Measurements from ENCODE around the gene GDPD3.
A peak's percentile ranks its signal among the peaks of the same experiment; 100 is the strongest.

The GDPD3 gene

DNA sequence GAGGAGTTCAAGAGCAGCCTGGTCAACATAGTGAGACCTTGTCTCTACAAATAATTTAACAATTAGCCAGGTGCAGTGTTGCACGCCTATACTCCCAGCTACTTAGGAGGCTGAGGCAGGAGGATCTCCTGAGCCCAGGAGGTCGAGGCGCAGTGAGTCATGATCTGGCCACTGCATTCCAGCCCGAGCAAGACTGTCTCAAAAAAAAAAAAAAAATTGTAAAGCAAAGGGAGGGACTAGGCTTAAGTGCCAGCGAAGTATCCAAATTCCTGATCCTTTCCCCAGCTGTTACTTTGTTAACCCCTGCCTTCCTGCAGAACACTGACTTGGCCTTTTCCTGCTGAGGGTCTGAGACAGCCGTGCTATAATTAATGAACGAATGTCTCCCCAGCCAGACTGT lies 2.7 kb downstream of the GDPD3 start:
- no peak overlapping the region for H3K23ac ChIP-seq (ENCODE audit: low read length)
- no peak overlapping the region for H2BK120ac ChIP-seq (ENCODE audit: low read depth, low read length)
- H4K5ac ChIP-seq (ENCODE audit: low read length) = no peak overlapping the region
- H3K4me3 ChIP-seq (ENCODE audit: low read length) = no peak overlapping the region
- no peak overlapping the region for H4K8ac ChIP-seq (ENCODE audit: low read depth, low read length)
- H2BK15ac ChIP-seq (replicated peaks; ENCODE audit: low read depth) = no peak overlapping the region
- no peak overlapping the region for H3K4ac ChIP-seq (ENCODE audit: low read depth, low read length)
- no peak for DNase-seq
- no peaks in the 10 kb centered on the region for H3K36me3 ChIP-seq (ENCODE audit: control insufficient read depth, insufficient read depth, low read length)
- no peak overlapping the region for H2BK5ac ChIP-seq (ENCODE audit: low read length)
- no peaks in the 10 kb centered on the region for H3K4me1 ChIP-seq (ENCODE audit: control insufficient read depth, low read depth, low read length)
- no peak overlapping the region for H3K9ac ChIP-seq (ENCODE audit: low read length)
- no peaks in the 10 kb centered on the region for H3K79me2 ChIP-seq (ENCODE audit: control insufficient read depth, insufficient read depth, low read length)
- H3K18ac ChIP-seq (ENCODE audit: low read length) = no peak overlapping the region
- no peak overlapping the region for H3K4me2 ChIP-seq (ENCODE audit: low read length)
- no CpG with 5 or more reads among the region's 7 CpGs for WGBS (ENCODE audit: extremely low coverage, insufficient coverage, low lambda C conversion rate)
- H3K79me1 ChIP-seq (ENCODE audit: low read length) = no peaks in the 10 kb centered on the region
- H3K56ac ChIP-seq (ENCODE audit: low read length) = no peak overlapping the region
- no peaks in the 10 kb centered on the region for H3K27me3 ChIP-seq (ENCODE audit: insufficient read depth, low read length, poor library complexity)
- no peak overlapping the region for H2AK5ac ChIP-seq (ENCODE audit: low read length)
- H3K27ac ChIP-seq (ENCODE audit: low read depth, low read length) = no peak overlapping the region

DNA sequence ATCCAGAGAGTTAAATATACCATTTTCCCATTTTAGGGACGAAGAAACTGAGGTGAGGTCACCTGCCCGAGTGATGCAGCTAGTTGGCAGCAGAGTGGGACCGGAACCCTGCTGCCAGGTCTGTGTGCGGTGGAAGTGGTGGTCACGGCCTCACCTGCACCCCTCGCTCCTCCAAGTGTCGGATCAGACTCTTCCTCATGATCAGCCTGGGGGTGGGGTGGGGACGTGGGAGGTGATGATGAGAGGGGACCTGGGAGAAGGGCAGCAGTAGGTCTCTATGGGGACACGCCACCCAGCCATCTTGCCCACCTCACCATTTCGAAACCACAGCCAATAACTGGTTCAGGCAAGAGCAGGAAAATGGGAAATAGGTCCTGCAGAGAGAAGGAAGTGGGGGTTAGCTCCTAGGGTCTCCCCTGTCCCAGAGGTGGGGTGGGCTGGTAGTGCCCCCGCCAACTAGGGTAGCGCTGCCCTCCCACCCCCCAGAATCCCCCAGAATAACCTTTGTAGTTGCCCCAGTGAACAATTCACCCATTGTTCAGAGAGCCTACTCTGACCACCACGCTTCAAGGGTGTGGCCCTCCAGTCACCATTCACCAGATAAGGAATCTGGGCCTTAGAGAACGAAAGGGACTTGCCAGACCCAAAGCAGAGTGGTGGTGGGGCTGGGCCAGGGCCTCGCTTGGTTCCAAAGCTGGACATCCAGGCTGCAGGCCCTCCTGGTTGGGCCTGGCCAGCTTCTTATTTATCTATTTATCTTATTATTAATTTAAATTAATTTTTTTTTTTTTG lies 5.1 kb downstream of the GDPD3 start:
- H3K9ac ChIP-seq (ENCODE audit: low read length) = no peak overlapping the region
- H3K4me3 ChIP-seq (ENCODE audit: low read length) = no peak overlapping the region

DNA sequence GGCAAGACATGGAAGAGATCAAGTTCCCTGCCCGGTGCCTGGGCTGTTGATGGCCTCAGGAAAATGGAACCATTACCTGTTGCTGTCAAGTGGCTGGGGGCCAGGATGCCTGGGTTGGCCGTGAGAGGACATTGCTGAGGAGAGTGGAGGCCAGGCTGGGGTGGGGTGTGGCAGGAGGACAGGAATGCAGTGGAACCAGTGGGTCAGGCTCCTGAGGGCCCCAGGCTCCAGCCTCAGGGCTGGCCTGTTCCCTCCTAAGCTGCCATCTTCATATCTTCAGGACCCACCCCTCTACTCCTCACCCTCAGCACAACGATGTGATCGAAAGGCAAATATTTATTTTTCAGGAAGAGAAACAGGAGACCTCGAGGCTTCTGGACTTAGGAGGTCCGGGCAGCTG lies 8.8 kb downstream of the GDPD3 start:
- Histone ChIP-seq H3K23ac (ENCODE audit: low read length) (no peak overlapping the region), H2AK5ac (ENCODE audit: low read length) (no peak overlapping the region), H4K8ac (ENCODE audit: low read depth, low read length) (no peak overlapping the region), H3K27me3 (ENCODE audit: insufficient read depth, low read length, poor library complexity) (no peaks in the 10 kb centered on the region), H2BK5ac (ENCODE audit: low read length) (no peak overlapping the region), H2BK120ac (ENCODE audit: low read depth, low read length) (no peak overlapping the region), H3K4me3 (ENCODE audit: low read length) (no peak overlapping the region), H3K27ac (ENCODE audit: low read depth, low read length) (no peak overlapping the region), H3K9ac (ENCODE audit: low read length) (no peak overlapping the region), H3K18ac (ENCODE audit: low read length) (no peak overlapping the region), H3K36me3 (ENCODE audit: control insufficient read depth, insufficient read depth, low read length) (no peaks in the 10 kb centered on the region), H3K4me1 (ENCODE audit: control insufficient read depth, low read depth, low read length) (no peaks in the 10 kb centered on the region), H3K4me2 (ENCODE audit: low read length) (no peak overlapping the region), H3K79me1 (ENCODE audit: low read length) (no peaks in the 10 kb centered on the region), H3K4ac (ENCODE audit: low read depth, low read length) (no peak overlapping the region), H2BK15ac (replicated peaks; ENCODE audit: low read depth) (no peak overlapping the region), H3K56ac (ENCODE audit: low read length) (no peak overlapping the region), H4K5ac (ENCODE audit: low read length) (no peak overlapping the region), H3K79me2 (ENCODE audit: control insufficient read depth, insufficient read depth, low read length) (no peaks in the 10 kb centered on the region)
- DNase-seq = no peak
- no CpG with 5 or more reads among the region's 6 CpGs for WGBS (ENCODE audit: extremely low coverage, insufficient coverage, low lambda C conversion rate)

More for the DNA sequence above, 5.1 kb downstream of the GDPD3 start:
- Histone ChIP-seq H3K79me2 (ENCODE audit: control insufficient read depth, insufficient read depth, low read length) (no peaks in the 10 kb centered on the region), H3K23ac (ENCODE audit: low read length) (no peak overlapping the region), H3K56ac (ENCODE audit: low read length) (no peak overlapping the region), H2AK5ac (ENCODE audit: low read length) (no peak overlapping the region), H2BK120ac (ENCODE audit: low read depth, low read length) (no peak overlapping the region), H4K8ac (ENCODE audit: low read depth, low read length) (no peak overlapping the region), H3K79me1 (ENCODE audit: low read length) (no peaks in the 10 kb centered on the region), H3K27me3 (ENCODE audit: insufficient read depth, low read length, poor library complexity) (no peaks in the 10 kb centered on the region), H4K5ac (ENCODE audit: low read length) (no peak overlapping the region), H3K36me3 (ENCODE audit: control insufficient read depth, insufficient read depth, low read length) (no peaks in the 10 kb centered on the region), H3K18ac (ENCODE audit: low read length) (no peak overlapping the region), H3K27ac (ENCODE audit: low read depth, low read length) (no peak overlapping the region), H2BK5ac (ENCODE audit: low read length) (no peak overlapping the region), H3K4me1 (ENCODE audit: control insufficient read depth, low read depth, low read length) (no peaks in the 10 kb centered on the region), H2BK15ac (replicated peaks; ENCODE audit: low read depth) (no peak overlapping the region), H3K4me2 (ENCODE audit: low read length) (no peak overlapping the region), H3K4ac (ENCODE audit: low read depth, low read length) (no peak overlapping the region)
- no peak for DNase-seq
- no CpG with 5 or more reads among the region's 15 CpGs for WGBS (ENCODE audit: extremely low coverage, insufficient coverage, low lambda C conversion rate)

DNA sequence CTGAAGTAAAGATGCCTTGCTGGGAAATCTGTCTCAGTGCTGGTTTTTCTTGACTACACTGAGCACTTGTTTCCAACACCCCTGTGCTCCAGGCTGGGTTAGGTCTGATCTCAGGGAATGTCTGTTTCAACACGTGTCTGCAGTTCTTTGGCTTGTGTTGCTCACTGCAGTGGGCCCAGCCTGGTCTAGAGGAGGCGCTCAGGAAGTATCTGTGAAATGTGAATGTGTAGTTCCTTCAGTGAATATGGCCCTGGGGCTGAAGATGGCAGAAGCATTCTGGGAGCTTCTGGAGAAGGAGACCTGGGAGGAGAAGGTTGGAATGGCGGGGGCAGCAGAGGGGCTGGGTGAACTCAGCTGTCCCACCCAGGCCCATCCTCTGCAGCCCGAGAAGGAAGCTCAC lies 9.2 kb downstream of the GDPD3 start:
- Histone ChIP-seq H3K9ac (ENCODE audit: low read length) (no peak overlapping the region), H2BK15ac (replicated peaks; ENCODE audit: low read depth) (no peak overlapping the region), H4K5ac (ENCODE audit: low read length) (no peak overlapping the region), H2BK5ac (ENCODE audit: low read length) (no peak overlapping the region), H3K79me2 (ENCODE audit: control insufficient read depth, insufficient read depth, low read length) (no peaks in the 10 kb centered on the region), H2AK5ac (ENCODE audit: low read length) (no peak overlapping the region), H3K27ac (ENCODE audit: low read depth, low read length) (no peak overlapping the region), H3K4me2 (ENCODE audit: low read length) (no peak overlapping the region), H3K27me3 (ENCODE audit: insufficient read depth, low read length, poor library complexity) (no peaks in the 10 kb centered on the region), H3K4me3 (ENCODE audit: low read length) (no peak overlapping the region), H2BK120ac (ENCODE audit: low read depth, low read length) (no peak overlapping the region), H4K8ac (ENCODE audit: low read depth, low read length) (no peak overlapping the region), H3K79me1 (ENCODE audit: low read length) (no peaks in the 10 kb centered on the region), H3K23ac (ENCODE audit: low read length) (no peak overlapping the region), H3K4me1 (ENCODE audit: control insufficient read depth, low read depth, low read length) (no peaks in the 10 kb centered on the region), H3K4ac (ENCODE audit: low read depth, low read length) (no peak overlapping the region), H3K18ac (ENCODE audit: low read length) (no peak overlapping the region), H3K36me3 (ENCODE audit: control insufficient read depth, insufficient read depth, low read length) (no peaks in the 10 kb centered on the region), H3K56ac (ENCODE audit: low read length) (no peak overlapping the region)
- no peak for DNase-seq
- WGBS (ENCODE audit: extremely low coverage, insufficient coverage, low lambda C conversion rate) = no CpG with 5 or more reads among the region's 4 CpGs

DNA sequence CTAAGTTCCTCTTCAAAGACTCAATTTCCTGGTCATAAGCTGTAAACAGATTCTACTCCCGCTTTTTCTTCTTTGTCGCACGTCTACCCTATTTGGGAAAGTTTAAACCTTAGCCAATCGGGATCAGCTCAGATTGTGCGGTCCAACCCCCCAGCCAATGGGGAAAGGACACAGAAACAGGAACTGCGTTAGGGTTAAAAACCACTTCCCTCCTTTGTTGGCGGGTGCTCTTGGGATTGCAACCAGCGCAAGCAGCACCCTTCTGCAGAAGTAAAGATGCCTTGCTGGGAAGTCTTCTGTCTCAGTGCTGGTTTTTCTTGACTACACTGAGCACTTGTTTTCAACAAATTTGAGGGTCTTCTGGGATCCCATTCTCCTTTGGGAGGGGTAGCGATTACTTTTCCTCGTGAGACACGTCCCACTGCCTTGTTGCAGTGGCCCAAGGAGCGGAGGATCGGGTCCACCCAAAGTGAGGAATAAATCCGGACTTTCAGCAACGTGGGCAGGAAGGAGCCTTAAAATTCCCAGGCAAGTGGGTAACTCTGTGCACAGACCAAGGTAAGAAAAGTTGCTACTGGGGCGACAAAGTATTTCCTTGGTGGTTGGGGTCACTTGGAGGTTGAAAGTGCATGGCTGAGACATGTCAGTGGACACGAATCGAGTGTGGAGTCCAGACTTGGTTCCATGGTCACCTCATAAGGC lies 16.3 kb downstream of the GDPD3 start:
- peak overlapping the region; percentile 36 for H3K4me3 ChIP-seq (ENCODE audit: low read length)
- no peak overlapping the region for H2BK120ac ChIP-seq (ENCODE audit: low read depth, low read length)
- no peaks in the 10 kb centered on the region for H3K79me2 ChIP-seq (ENCODE audit: control insufficient read depth, insufficient read depth, low read length)
- H3K36me3 ChIP-seq (ENCODE audit: control insufficient read depth, insufficient read depth, low read length) = no peaks in the 10 kb centered on the region
- H3K18ac ChIP-seq (ENCODE audit: low read length) = peak overlapping the region; percentile 35
- no CpG with 5 or more reads among the region's 18 CpGs for WGBS (ENCODE audit: extremely low coverage, insufficient coverage, low lambda C conversion rate)
- H4K8ac ChIP-seq (ENCODE audit: low read depth, low read length) = no peak overlapping the region
- no peak overlapping the region for H2AK5ac ChIP-seq (ENCODE audit: low read length)
- no peak overlapping the region for H2BK5ac ChIP-seq (ENCODE audit: low read length)
- peak overlapping the region; percentile 33 for H3K27ac ChIP-seq (ENCODE audit: low read depth, low read length)
- no peak overlapping the region for H3K4me2 ChIP-seq (ENCODE audit: low read length)
- peaks cover 2% of the 10 kb centered on the region for H3K4me1 ChIP-seq (ENCODE audit: control insufficient read depth, low read depth, low read length)
- no peaks in the 10 kb centered on the region for H3K27me3 ChIP-seq (ENCODE audit: insufficient read depth, low read length, poor library complexity)
- peak; percentile 45 for DNase-seq
- H3K4ac ChIP-seq (ENCODE audit: low read depth, low read length) = peak overlapping the region; percentile 85
- no peak overlapping the region for H4K5ac ChIP-seq (ENCODE audit: low read length)
- H3K79me1 ChIP-seq (ENCODE audit: low read length) = no peaks in the 10 kb centered on the region
- H3K9ac ChIP-seq (ENCODE audit: low read length) = no peak overlapping the region
- no peak overlapping the region for H3K56ac ChIP-seq (ENCODE audit: low read length)
- H3K23ac ChIP-seq (ENCODE audit: low read length) = no peak overlapping the region
- no peak overlapping the region for H2BK15ac ChIP-seq (replicated peaks; ENCODE audit: low read depth)

Data from mesendoderm (in vitro differentiated cells).